ENCODE data around the gene PRMT1. TPM values are rescaled to one million over a fixed set of nuclear protein-coding genes. Genes with fewer than 3 reads are reported as not detected.
A peak's percentile ranks its signal among the peaks of the same experiment; 100 is the strongest.

Gene PRMT1
- total RNA-seq, 1 experiment from 2014 or later, result 505 TPM

DNA sequence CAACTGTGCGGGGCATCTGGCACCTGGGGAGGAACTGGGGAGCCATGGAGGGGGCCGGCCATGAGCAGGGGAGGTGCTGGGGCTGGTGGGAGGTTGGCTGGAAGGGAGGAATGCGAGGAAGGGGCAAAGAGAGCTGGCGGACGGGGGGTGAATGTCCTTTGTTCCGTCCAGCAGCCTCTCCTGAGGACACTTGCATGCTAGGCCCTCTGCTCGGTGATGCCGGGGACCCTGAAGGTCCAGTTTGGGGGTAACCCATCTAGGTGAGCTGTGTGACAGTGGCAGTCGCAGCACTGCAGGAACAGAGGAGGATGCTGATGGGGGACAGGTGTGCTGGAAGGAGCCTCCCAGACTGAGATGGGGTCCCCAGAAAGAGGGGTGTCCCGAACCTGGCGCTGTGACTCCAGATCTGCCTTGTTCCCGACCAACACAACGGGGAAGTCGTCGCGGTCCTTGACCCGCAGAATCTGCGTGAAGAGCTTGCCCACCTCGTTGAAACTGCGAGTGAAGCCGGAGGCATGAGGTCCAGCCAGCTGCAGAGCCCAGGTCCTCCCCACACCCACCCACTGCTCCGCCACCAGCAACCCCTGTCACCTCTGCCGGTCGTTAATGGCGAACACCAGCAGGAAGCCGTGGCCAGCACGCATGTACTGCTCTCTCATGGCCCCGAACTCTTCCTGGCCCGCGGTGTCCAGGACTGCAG is 40.7 kb upstream of the PRMT1 start:
- H3K27ac ChIP-seq (ENCODE audit: insufficient read length, low read depth, low read length), result no peak overlapping the region

More for the DNA sequence above, 40.7 kb upstream of the PRMT1 start:
- H4K5ac ChIP-seq (ENCODE audit: insufficient read length, low read depth, low read length), result no peak overlapping the region
- H3K4me1 ChIP-seq (ENCODE audit: insufficient read depth, low read length), result no peaks in the 10 kb centered on the region; the same call in 1 of the 2 replicates
- Mint-ChIP-seq H3K4me1 (peaks cover 40 to 50% of the 10 kb centered on the region in 2 experiments), H3K4me3 (no peak overlapping the region; a peak in 1 of 5 replicates), H3K36me3 (ENCODE audit: insufficient read depth in 1 of 3, low read depth in 3 of 3) (no peaks in the 10 kb centered on the region), H3K27me3 (ENCODE audit: low read depth) (peaks cover 25% of the 10 kb centered on the region), H3K9me3 (no peaks in the 10 kb centered on the region; a peak in 1 of 5 replicates), H3K27ac (peak overlapping the region in 1 of 3 experiments; percentile 18; a peak in 3 of 7 replicates)
- H2BK20ac ChIP-seq (ENCODE audit: low read depth, low read length, poor library complexity, severe bottlenecking), result no peak overlapping the region
- H3K14ac ChIP-seq (ENCODE audit: insufficient read depth, low read length), result no peak overlapping the region
- no peak overlapping the region for H2BK15ac ChIP-seq (ENCODE audit: low read depth, low read length)
- H3K18ac ChIP-seq (ENCODE audit: insufficient read length, low read depth, low read length), result no peak overlapping the region
- peaks cover 13% of the 10 kb centered on the region for H3K23me2 ChIP-seq (ENCODE audit: insufficient read length, low read depth, low read length, poor library complexity, severe bottlenecking)
- H3K79me1 ChIP-seq (ENCODE audit: insufficient read depth, low read depth, low read length, poor library complexity, severe bottlenecking), result no peaks in the 10 kb centered on the region
- no peaks in the 10 kb centered on the region for H4K20me1 ChIP-seq (ENCODE audit: control insufficient read depth, insufficient read depth, insufficient read length)
- H3K79me2 ChIP-seq (ENCODE audit: insufficient read depth, low read length), result no peaks in the 10 kb centered on the region
- TF ChIP-seq, protein P1, sequence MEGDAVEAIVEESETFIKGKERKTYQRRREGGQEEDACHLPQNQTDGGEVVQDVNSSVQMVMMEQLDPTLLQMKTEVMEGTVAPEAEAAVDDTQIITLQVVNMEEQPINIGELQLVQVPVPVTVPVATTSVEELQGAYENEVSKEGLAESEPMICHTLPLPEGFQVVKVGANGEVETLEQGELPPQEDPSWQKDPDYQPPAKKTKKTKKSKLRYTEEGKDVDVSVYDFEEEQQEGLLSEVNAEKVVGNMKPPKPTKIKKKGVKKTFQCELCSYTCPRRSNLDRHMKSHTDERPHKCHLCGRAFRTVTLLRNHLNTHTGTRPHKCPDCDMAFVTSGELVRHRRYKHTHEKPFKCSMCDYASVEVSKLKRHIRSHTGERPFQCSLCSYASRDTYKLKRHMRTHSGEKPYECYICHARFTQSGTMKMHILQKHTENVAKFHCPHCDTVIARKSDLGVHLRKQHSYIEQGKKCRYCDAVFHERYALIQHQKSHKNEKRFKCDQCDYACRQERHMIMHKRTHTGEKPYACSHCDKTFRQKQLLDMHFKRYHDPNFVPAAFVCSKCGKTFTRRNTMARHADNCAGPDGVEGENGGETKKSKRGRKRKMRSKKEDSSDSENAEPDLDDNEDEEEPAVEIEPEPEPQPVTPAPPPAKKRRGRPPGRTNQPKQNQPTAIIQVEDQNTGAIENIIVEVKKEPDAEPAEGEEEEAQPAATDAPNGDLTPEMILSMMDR (conservative IDR thresholded peaks at IDR 0.05), result no peak
- H3K4ac ChIP-seq (ENCODE audit: low read depth, low read length), result no peak overlapping the region
- H2AK5ac ChIP-seq (ENCODE audit: insufficient read length, low read length), result no peak overlapping the region
- no peak overlapping the region for H3K4me2 ChIP-seq (ENCODE audit: insufficient read depth, insufficient read length, low read length)
- H2BK12ac ChIP-seq (ENCODE audit: insufficient read length, low read depth, low read length), result no peak overlapping the region
- no peaks in the 10 kb centered on the region for H3K27me3 ChIP-seq (ENCODE audit: insufficient read depth, low read length)
- no peak overlapping the region for H2AFZ ChIP-seq (ENCODE audit: low read length)
- H3T11ph ChIP-seq (ENCODE audit: low read length), result no peak overlapping the region
- H3K9ac ChIP-seq (ENCODE audit: extremely low read depth, insufficient read length, low read length), result no peak overlapping the region
- no peak overlapping the region for H2BK120ac ChIP-seq (ENCODE audit: low read depth, low read length, poor library complexity, severe bottlenecking)
- no peak overlapping the region for H2BK5ac ChIP-seq (ENCODE audit: insufficient read length, low read length)
- WGBS (ENCODE audit: extremely low coverage, insufficient read length, low lambda C conversion rate), result no CpG with 5 or more reads among the region's 30 CpGs
- no peak overlapping the region for H4K91ac ChIP-seq (ENCODE audit: insufficient read length, low read depth, low read length)
- no peak overlapping the region for H3K56ac ChIP-seq (ENCODE audit: insufficient read length, low read depth, low read length)
- no peak overlapping the region for H4K8ac ChIP-seq (replicated peaks; ENCODE audit: insufficient read length, low read depth, low read length)
- no peaks in the 10 kb centered on the region for H3K9me3 ChIP-seq (ENCODE audit: control insufficient read depth, low read depth, low read length)
- no peak for DNase-seq
- H3K23ac ChIP-seq (ENCODE audit: insufficient read length, low read depth, low read length), result no peak overlapping the region

Data from H9 (cell line).